ENCODE measurements around the gene TSHZ2.
A peak's percentile ranks its signal among the peaks of the same experiment; 100 is the strongest.

DNA sequence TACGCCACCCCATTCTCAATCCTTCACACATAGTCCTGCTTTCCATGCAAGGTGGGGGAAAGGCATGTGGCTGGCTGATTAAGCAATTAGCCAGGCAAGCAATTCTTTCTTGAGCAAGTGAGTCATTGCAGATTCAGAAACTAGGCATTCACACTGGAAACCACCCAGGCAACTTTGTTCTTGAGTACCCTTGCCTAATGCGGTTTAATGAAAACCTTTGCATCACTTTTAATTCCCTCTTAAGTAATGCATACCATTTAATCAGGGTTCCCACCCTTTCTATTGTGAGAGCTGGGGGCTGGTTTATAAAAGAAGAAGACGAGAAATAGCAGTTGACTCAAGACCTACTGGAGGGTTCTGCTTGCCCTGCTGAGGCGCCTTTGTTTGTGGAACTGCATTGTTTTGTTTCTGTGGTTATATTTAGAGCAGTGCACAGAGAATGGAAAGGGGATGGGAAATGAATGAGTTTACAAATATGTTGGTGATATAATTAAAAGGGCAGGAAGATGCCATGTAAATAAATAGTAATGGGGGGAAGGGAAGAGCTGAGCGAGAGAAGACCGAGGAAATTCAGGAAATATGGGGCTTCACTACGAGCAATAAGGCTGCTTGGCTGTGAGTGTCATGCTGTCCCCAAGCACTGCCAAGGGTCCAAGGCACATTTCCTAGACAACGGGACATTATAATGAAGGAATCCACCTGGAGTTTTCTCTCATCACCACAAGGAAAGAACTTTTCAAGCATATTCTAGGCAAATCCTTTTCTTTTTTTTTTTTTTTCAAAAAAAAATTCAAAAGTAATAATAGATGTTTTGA is 48.8 kb upstream of the TSHZ2 start:
- TF ChIP-seq, protein P1, sequence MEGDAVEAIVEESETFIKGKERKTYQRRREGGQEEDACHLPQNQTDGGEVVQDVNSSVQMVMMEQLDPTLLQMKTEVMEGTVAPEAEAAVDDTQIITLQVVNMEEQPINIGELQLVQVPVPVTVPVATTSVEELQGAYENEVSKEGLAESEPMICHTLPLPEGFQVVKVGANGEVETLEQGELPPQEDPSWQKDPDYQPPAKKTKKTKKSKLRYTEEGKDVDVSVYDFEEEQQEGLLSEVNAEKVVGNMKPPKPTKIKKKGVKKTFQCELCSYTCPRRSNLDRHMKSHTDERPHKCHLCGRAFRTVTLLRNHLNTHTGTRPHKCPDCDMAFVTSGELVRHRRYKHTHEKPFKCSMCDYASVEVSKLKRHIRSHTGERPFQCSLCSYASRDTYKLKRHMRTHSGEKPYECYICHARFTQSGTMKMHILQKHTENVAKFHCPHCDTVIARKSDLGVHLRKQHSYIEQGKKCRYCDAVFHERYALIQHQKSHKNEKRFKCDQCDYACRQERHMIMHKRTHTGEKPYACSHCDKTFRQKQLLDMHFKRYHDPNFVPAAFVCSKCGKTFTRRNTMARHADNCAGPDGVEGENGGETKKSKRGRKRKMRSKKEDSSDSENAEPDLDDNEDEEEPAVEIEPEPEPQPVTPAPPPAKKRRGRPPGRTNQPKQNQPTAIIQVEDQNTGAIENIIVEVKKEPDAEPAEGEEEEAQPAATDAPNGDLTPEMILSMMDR (conservative IDR thresholded peaks at IDR 0.05 in 1 of 2, IDR thresholded peaks at IDR 0.05 in 1 of 2; ENCODE audit: extremely low read depth in 1 of 2, insufficient read depth in 1 of 2, low read depth in 1 of 2, low read length in 2 of 2), result peak in 1 of 2 donors; percentile 18
- TF ChIP-seq EZH2 (IDR thresholded peaks at IDR 0.05; ENCODE audit: borderline replicate concordance, low read length), result no peak
